Esophagus muscularis mucosa (tissue), 4 donors: ENCODE results near the gene BLOC1S3. TPM values are rescaled to one million over a fixed set of nuclear protein-coding genes. Genes with fewer than 3 reads are reported as not detected.
A peak's percentile ranks its signal among the peaks of the same experiment; 100 is the strongest.

Experiments used
- DNase-seq: peaks from one replicate; pipeline ENCODE4 v3.0.0-alpha.2; 2017; ENCODE audit errors: extremely low spot score
- H3K27ac ChIP-seq, 4 donors: fragments of 200-600 bp; sonication (generic); replicated peaks in 1 of 4; 1 replicate in 3 of 4; 2 replicates in 1 of 4; pipeline ENCODE4 v1.5.1; 2016 to 2019; ENCODE audit warnings: mild to moderate bottlenecking in 1 of 4
- H3K27me3 ChIP-seq, 4 donors: fragments of 200-600 bp; sonication (generic); one replicate each; pipeline versions ENCODE4 v1.5.1 to v1.6.0; 2016 to 2019
- H3K36me3 ChIP-seq, 4 donors: fragments of 200-600 bp; sonication (generic); one replicate each; pipeline ENCODE4 v1.5.1; 2016 to 2019
- H3K4me1 ChIP-seq, 4 donors: fragments of 200-600 bp; sonication (generic); one replicate each; pipeline ENCODE4 v1.5.1; 2016 to 2019
- H3K4me3 ChIP-seq, 4 donors: fragments of 200-600 bp; sonication (generic); 1 replicate in 2 of 4; 2 replicates in 2 of 4; pipeline ENCODE4 v1.5.1; 2016 to 2019; ENCODE audit warnings: mild to moderate bottlenecking in 4 of 4, moderate library complexity in 1 of 4
- H3K9me3 ChIP-seq, 4 donors: fragments of 200-600 bp; sonication (generic); 1 replicate in 3 of 4; 2 replicates in 1 of 4; pipeline ENCODE4 v1.5.1; 2016 to 2019
- CTCF ChIP-seq, 3 experiments: fragments of 200-600 bp in 2 of 3; fragments of 450-650 bp in 1 of 3; sonication (generic) in 2 of 3; IDR thresholded peaks; one replicate each; pipeline ENCODE4 v1.5.1; 2017 to 2019; ENCODE audit warnings: antibody characterized with exemption in 3 of 3, mild to moderate bottlenecking in 2 of 3, moderate library complexity in 1 of 3
- EP300 ChIP-seq: sonication (generic); formaldehyde crosslinking; IDR thresholded peaks from one replicate; pipeline ENCODE4 v1.6.1; 2017; ENCODE audit warnings: antibody characterized with exemption
- POLR2A ChIP-seq: fragments of 450-650 bp; IDR thresholded peaks from one replicate; pipeline ENCODE4 v1.6.1; 2017; ENCODE audit warnings: antibody characterized with exemption, moderate library complexity, mild to moderate bottlenecking, low read depth
- POLR2AphosphoS5 ChIP-seq, 2 donors: sonication (generic); formaldehyde crosslinking; IDR thresholded peaks; one replicate each; pipeline ENCODE4 v1.6.1; 2017; ENCODE audit warnings: antibody characterized with exemption in 2 of 2
- WGBS: methylation state at CpG from one replicate; pipeline ENCODE4 v1.1.5; 2018; 5-methylcytosine and 5-hydroxymethylcytosine counted together
- intact Hi-C: fragments of 100-400 bp; cut with DNase I; formaldehyde crosslinking; loops from one replicate; pipeline ENCODE4 v1.15.1; 2023
- total RNA-seq, 4 donors: library from RNA; depleted of rRNA; stranded (reverse); fragments of >200 nt; gene quantifications; one replicate each; pipeline versions ENCODE4 v1.1.0 to v1.2.1, GENCODE V29; 2016

Gene BLOC1S3
- total RNA-seq, 4 donors from 2014 or later: 5.4 to 21.9 (median 16.1) TPM

DNA sequence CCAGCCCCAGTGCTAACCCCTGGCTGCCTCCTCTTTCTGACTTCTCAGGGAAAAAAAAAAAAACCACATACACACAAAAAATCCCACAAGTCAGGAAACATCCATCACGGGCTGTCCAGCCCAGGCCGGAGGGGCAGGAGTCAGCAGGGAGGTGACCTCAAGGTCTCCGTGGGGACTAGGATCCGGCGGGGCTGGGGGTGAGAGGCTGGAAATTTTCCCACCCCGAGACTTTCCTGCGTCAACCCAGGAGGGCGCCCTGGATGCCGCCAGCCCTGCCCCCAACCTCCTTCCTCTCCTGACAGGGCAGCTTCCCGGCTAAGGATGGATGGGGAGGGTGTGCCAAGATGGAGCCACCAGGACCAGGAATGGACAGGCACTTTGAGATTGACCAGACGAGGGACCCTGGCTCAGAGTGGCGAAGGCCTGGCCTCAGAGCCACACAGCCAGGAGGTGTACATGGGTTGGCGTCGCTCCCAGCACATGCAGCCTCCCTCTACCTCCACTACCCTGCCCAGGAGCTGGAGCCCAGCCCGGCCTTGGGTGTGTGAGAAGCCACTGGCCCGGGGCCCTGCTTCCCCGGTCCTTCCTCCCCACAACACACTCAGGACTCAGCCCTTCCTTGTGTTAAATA is 33.3 kb downstream of the BLOC1S3 start:
- Histone ChIP-seq H3K9me3 (no peaks in the 10 kb centered on the region), H3K4me1 (peaks cover 8 to 29% (median 20%) of the 10 kb centered on the region in 4 donors), H3K27ac (peak overlapping the region in 2 of 4 donors; percentile 22 to 27), H3K36me3 (no peaks in the 10 kb centered on the region), H3K27me3 (peaks cover 0 to 61% (median 16%) of the 10 kb centered on the region in 4 donors), H3K4me3 (no peak overlapping the region)
- intact Hi-C loops: no loop called here
- no peak for DNase-seq
- TF ChIP-seq POLR2AphosphoS5 (IDR thresholded peaks at IDR 0.05): peak in 1 of 2 donors; percentile 29
- no peak for TF ChIP-seq POLR2A
- WGBS: 23% methylated on average over 13 of the region's 17 CpGs

- peaks cover 0 to 73% (median 27%) of the 10 kb centered on the region in 4 donors for H3K27me3 ChIP-seq
These were observed 34.4 kb downstream of the BLOC1S3 start for GRCh38 chr19:45213031-45213430.

GRCh38 chr19:45215391-45216191 is 37.0 kb downstream of the BLOC1S3 start:
- H3K4me1 ChIP-seq: peaks cover 11 to 38% (median 29%) of the 10 kb centered on the region in 4 donors
- WGBS: 16% methylated on average over 24 of the region's 35 CpGs
- intact Hi-C loops: no loop called here
- H3K36me3 ChIP-seq: no peaks in the 10 kb centered on the region
- no peaks in the 10 kb centered on the region for H3K9me3 ChIP-seq
- peak overlapping the region in 1 of 4 donors; percentile 36 for H3K27ac ChIP-seq
- no peak overlapping the region for H3K4me3 ChIP-seq
- TF ChIP-seq POLR2AphosphoS5 (IDR thresholded peaks at IDR 0.05): no peak
- no peak for DNase-seq
- H3K27me3 ChIP-seq: peaks cover 0 to 94% (median 34%) of the 10 kb centered on the region in 4 donors

More at GRCh38 chr19:45213031-45213430, 34.4 kb downstream of the BLOC1S3 start:
- H3K9me3 ChIP-seq: no peaks in the 10 kb centered on the region
- 77% methylated on average over 22 of the region's 23 CpGs for WGBS
- no peak for TF ChIP-seq POLR2AphosphoS5 (IDR thresholded peaks at IDR 0.05)
- TF ChIP-seq EP300: no peak
- TF ChIP-seq POLR2A: no peak
- TF ChIP-seq CTCF (IDR thresholded peaks at IDR 0.05): no peak
- H3K36me3 ChIP-seq: no peaks in the 10 kb centered on the region
- H3K27ac ChIP-seq: peak overlapping the region in 2 of 4 donors; percentile 22 to 23
- no peak for DNase-seq
- intact Hi-C loops: no loop called here
- no peak overlapping the region for H3K4me3 ChIP-seq
- H3K4me1 ChIP-seq: peaks cover 11 to 38% (median 29%) of the 10 kb centered on the region in 4 donors

DNA sequence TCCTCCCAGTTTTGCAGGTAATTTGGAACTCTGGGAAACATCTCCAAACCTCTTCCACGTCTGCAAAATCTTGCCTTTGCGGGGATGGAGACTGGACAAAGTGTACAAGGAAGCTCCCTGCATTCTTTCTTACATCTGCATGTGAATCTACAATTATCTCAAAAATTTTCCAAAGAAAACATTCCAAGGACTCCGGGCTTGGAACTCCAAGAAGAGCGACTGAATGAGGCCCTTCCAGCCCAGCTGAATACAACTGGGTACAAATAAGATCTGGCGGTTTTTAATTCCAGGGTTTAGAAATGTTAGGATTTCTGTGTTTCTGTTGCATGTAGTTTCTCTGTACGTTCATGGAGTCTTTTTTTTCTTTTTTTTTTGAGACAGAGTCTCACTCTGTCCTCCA is 38.1 kb downstream of the BLOC1S3 start:
- H3K27me3 ChIP-seq: peaks cover 0 to 95% (median 34%) of the 10 kb centered on the region in 4 donors
- H3K36me3 ChIP-seq: no peaks in the 10 kb centered on the region
- 62% methylated on average over 6 of the region's 6 CpGs for WGBS
- DNase-seq: no peak
- H3K4me3 ChIP-seq: no peak overlapping the region
- H3K4me1 ChIP-seq: peaks cover 8 to 35% (median 25%) of the 10 kb centered on the region in 4 donors
- TF ChIP-seq POLR2AphosphoS5 (IDR thresholded peaks at IDR 0.05) (no peak), EP300 (no peak), CTCF (IDR thresholded peaks at IDR 0.05) (no peak), POLR2A (no peak)
- H3K9me3 ChIP-seq: no peaks in the 10 kb centered on the region
- no peak overlapping the region for H3K27ac ChIP-seq
- intact Hi-C loops: no loop called here

DNA sequence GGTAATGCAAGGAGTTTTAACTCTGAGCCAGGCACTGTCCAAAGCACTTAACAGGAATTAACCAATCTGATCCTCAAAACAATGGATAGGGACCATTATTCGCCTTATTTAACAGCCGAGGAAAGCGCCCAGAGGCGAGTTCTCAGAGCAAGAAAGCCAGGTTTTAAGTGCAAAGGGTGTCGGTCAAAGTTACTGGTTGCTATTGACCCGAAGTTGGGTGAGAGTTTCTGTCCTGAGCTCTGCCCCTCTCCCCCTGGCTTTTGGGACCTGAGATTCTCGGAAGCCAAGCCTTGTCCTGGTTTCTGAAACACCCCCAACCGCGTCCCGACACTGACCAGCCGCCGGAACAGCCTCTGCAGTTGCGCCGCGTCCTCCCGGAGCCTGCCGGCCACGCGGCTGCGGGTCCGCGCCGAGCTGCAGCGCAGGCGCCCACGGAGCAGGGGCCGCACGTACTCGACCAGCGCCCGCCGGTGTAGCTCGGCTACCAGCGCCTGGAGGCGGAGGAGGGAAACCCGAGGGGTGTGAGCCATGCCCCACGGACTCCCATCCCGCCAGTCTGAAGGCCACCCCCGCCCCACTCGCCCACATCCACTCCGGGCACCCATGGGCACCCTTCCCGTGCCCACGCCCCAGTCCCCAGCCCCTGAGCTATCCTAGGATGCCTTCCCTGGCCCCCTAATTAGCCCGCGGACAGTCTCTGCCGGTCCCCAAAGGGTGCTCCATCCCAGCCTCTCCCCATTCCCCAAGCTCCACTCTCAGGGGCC is 38.8 kb downstream of the BLOC1S3 start:
- Histone ChIP-seq H3K36me3 (no peaks in the 10 kb centered on the region), H3K27me3 (peaks cover 0 to 92% (median 34%) of the 10 kb centered on the region in 4 donors), H3K9me3 (no peaks in the 10 kb centered on the region), H3K27ac (no peak overlapping the region), H3K4me1 (peaks cover 8 to 28% (median 19%) of the 10 kb centered on the region in 4 donors), H3K4me3 (no peak overlapping the region)
- intact Hi-C loops: no loop called here
- no peak for TF ChIP-seq EP300
- no peak for TF ChIP-seq CTCF (IDR thresholded peaks at IDR 0.05)
- no peak for TF ChIP-seq POLR2A
- no peak for TF ChIP-seq POLR2AphosphoS5 (IDR thresholded peaks at IDR 0.05)
- DNase-seq: no peak
- 14% methylated on average over 35 of the region's 46 CpGs for WGBS
